GM23338 (cell line): Measurements from ENCODE around the gene CFTR.

ENCODE experiments used
- CREB1 ChIP-seq: fragments of 250-450 bp; sonication (Bioruptor Pico); IDR thresholded peaks from 2 replicates; pipeline ENCODE4 v1.5.0; 2020; ENCODE audit warnings: low read depth, mild to moderate bottlenecking, moderate library complexity
- EZH2 ChIP-seq: fragments of 200-600 bp; sonication (generic); IDR thresholded peaks from one replicate; pipeline ENCODE4 v1.8.0; 2017; ENCODE audit warnings: antibody characterized with exemption, mild to moderate bottlenecking, low read depth; ENCODE audit not compliant: unreplicated experiment
- EZH2phosphoT487 ChIP-seq: fragments of 200-600 bp; sonication (generic); IDR thresholded peaks from one replicate; pipeline ENCODE4 v1.8.1; 2018; ENCODE audit warnings: antibody characterized with exemption; ENCODE audit not compliant: unreplicated experiment
- NANOG ChIP-seq: IDR thresholded peaks from 2 replicates; pipeline ENCODE4 v1.6.1; 2016; ENCODE audit warnings: antibody characterized with exemption, borderline replicate concordance
- POLR2AphosphoS5 ChIP-seq: IDR thresholded peaks from 2 replicates; pipeline ENCODE4 v1.6.1; 2016; ENCODE audit warnings: antibody characterized with exemption, low read depth
- ZNF331 ChIP-seq: fragments of 250-450 bp; sonication (Bioruptor Pico); IDR thresholded peaks from 2 replicates; pipeline ENCODE4 v1.5.0; 2020; ENCODE audit warnings: low read depth, mild to moderate bottlenecking, moderate library complexity
- TF ChIP-seq, protein P1 (sequence below), 2 experiments: fragments of 200-600 bp in 1 of 2; sonication (generic) in 1 of 2; conservative IDR thresholded peaks; 2 replicates each; pipeline versions ENCODE4 v1.5.1 to v1.6.1; 2016 to 2017; ENCODE audit warnings: antibody characterized with exemption in 2 of 2, low read depth in 2 of 2, mild to moderate bottlenecking in 2 of 2, moderate library complexity in 1 of 2
- TF ChIP-seq, protein P2 (sequence below): IDR thresholded peaks from one replicate; pipeline ENCODE4 v1.6.1; 2018; ENCODE audit warnings: antibody characterized with exemption; ENCODE audit not compliant: unreplicated experiment
- TF ChIP-seq, protein P3 (sequence below): IDR thresholded peaks from 2 replicates; pipeline ENCODE4 v1.6.1; 2016; ENCODE audit warnings: antibody characterized with exemption
- TF ChIP-seq, protein P4 (sequence below): fragments of 250-450 bp; sonication (Bioruptor Pico); IDR thresholded peaks from 2 replicates; pipeline ENCODE4 v1.5.0; 2020; ENCODE audit warnings: mild to moderate bottlenecking, moderate library complexity

DNA sequence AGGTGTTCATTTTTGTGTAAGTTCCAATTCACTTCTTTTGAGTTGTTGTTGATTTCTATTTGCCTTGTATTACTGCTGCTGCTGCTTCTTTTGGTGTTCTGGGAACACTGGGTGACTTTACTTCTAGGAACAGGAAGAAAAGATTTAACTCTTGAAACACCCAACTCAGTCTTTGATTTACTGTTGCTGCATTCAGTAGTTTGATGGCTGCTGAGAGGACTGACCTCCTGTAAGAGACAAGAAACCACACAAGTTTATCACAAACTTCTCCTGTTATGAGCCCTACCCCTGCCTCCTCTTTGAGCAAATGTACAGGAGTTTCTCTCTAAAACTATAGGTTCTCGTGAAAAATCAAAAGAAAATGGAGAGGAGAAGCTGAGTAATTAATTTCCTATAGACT, 231.7 kb downstream of the CFTR start:
- TF ChIP-seq, protein P1, sequence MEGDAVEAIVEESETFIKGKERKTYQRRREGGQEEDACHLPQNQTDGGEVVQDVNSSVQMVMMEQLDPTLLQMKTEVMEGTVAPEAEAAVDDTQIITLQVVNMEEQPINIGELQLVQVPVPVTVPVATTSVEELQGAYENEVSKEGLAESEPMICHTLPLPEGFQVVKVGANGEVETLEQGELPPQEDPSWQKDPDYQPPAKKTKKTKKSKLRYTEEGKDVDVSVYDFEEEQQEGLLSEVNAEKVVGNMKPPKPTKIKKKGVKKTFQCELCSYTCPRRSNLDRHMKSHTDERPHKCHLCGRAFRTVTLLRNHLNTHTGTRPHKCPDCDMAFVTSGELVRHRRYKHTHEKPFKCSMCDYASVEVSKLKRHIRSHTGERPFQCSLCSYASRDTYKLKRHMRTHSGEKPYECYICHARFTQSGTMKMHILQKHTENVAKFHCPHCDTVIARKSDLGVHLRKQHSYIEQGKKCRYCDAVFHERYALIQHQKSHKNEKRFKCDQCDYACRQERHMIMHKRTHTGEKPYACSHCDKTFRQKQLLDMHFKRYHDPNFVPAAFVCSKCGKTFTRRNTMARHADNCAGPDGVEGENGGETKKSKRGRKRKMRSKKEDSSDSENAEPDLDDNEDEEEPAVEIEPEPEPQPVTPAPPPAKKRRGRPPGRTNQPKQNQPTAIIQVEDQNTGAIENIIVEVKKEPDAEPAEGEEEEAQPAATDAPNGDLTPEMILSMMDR (conservative IDR thresholded peaks at IDR 0.05; ENCODE audit: low read depth in 2 of 2): no peak
- TF ChIP-seq EZH2phosphoT487: no peak
- TF ChIP-seq POLR2AphosphoS5: no peak
- no peak for TF ChIP-seq EZH2
- TF ChIP-seq, protein P2, sequence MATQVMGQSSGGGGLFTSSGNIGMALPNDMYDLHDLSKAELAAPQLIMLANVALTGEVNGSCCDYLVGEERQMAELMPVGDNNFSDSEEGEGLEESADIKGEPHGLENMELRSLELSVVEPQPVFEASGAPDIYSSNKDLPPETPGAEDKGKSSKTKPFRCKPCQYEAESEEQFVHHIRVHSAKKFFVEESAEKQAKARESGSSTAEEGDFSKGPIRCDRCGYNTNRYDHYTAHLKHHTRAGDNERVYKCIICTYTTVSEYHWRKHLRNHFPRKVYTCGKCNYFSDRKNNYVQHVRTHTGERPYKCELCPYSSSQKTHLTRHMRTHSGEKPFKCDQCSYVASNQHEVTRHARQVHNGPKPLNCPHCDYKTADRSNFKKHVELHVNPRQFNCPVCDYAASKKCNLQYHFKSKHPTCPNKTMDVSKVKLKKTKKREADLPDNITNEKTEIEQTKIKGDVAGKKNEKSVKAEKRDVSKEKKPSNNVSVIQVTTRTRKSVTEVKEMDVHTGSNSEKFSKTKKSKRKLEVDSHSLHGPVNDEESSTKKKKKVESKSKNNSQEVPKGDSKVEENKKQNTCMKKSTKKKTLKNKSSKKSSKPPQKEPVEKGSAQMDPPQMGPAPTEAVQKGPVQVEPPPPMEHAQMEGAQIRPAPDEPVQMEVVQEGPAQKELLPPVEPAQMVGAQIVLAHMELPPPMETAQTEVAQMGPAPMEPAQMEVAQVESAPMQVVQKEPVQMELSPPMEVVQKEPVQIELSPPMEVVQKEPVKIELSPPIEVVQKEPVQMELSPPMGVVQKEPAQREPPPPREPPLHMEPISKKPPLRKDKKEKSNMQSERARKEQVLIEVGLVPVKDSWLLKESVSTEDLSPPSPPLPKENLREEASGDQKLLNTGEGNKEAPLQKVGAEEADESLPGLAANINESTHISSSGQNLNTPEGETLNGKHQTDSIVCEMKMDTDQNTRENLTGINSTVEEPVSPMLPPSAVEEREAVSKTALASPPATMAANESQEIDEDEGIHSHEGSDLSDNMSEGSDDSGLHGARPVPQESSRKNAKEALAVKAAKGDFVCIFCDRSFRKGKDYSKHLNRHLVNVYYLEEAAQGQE: no peak
- no peak for TF ChIP-seq NANOG
- TF ChIP-seq, protein P3, sequence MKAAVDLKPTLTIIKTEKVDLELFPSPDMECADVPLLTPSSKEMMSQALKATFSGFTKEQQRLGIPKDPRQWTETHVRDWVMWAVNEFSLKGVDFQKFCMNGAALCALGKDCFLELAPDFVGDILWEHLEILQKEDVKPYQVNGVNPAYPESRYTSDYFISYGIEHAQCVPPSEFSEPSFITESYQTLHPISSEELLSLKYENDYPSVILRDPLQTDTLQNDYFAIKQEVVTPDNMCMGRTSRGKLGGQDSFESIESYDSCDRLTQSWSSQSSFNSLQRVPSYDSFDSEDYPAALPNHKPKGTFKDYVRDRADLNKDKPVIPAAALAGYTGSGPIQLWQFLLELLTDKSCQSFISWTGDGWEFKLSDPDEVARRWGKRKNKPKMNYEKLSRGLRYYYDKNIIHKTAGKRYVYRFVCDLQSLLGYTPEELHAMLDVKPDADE: no peak
- no peak for TF ChIP-seq ZNF331 (CRISPR knock-in tag)
- no peak for TF ChIP-seq CREB1 (CRISPR knock-in tag)
- TF ChIP-seq, protein P4, sequence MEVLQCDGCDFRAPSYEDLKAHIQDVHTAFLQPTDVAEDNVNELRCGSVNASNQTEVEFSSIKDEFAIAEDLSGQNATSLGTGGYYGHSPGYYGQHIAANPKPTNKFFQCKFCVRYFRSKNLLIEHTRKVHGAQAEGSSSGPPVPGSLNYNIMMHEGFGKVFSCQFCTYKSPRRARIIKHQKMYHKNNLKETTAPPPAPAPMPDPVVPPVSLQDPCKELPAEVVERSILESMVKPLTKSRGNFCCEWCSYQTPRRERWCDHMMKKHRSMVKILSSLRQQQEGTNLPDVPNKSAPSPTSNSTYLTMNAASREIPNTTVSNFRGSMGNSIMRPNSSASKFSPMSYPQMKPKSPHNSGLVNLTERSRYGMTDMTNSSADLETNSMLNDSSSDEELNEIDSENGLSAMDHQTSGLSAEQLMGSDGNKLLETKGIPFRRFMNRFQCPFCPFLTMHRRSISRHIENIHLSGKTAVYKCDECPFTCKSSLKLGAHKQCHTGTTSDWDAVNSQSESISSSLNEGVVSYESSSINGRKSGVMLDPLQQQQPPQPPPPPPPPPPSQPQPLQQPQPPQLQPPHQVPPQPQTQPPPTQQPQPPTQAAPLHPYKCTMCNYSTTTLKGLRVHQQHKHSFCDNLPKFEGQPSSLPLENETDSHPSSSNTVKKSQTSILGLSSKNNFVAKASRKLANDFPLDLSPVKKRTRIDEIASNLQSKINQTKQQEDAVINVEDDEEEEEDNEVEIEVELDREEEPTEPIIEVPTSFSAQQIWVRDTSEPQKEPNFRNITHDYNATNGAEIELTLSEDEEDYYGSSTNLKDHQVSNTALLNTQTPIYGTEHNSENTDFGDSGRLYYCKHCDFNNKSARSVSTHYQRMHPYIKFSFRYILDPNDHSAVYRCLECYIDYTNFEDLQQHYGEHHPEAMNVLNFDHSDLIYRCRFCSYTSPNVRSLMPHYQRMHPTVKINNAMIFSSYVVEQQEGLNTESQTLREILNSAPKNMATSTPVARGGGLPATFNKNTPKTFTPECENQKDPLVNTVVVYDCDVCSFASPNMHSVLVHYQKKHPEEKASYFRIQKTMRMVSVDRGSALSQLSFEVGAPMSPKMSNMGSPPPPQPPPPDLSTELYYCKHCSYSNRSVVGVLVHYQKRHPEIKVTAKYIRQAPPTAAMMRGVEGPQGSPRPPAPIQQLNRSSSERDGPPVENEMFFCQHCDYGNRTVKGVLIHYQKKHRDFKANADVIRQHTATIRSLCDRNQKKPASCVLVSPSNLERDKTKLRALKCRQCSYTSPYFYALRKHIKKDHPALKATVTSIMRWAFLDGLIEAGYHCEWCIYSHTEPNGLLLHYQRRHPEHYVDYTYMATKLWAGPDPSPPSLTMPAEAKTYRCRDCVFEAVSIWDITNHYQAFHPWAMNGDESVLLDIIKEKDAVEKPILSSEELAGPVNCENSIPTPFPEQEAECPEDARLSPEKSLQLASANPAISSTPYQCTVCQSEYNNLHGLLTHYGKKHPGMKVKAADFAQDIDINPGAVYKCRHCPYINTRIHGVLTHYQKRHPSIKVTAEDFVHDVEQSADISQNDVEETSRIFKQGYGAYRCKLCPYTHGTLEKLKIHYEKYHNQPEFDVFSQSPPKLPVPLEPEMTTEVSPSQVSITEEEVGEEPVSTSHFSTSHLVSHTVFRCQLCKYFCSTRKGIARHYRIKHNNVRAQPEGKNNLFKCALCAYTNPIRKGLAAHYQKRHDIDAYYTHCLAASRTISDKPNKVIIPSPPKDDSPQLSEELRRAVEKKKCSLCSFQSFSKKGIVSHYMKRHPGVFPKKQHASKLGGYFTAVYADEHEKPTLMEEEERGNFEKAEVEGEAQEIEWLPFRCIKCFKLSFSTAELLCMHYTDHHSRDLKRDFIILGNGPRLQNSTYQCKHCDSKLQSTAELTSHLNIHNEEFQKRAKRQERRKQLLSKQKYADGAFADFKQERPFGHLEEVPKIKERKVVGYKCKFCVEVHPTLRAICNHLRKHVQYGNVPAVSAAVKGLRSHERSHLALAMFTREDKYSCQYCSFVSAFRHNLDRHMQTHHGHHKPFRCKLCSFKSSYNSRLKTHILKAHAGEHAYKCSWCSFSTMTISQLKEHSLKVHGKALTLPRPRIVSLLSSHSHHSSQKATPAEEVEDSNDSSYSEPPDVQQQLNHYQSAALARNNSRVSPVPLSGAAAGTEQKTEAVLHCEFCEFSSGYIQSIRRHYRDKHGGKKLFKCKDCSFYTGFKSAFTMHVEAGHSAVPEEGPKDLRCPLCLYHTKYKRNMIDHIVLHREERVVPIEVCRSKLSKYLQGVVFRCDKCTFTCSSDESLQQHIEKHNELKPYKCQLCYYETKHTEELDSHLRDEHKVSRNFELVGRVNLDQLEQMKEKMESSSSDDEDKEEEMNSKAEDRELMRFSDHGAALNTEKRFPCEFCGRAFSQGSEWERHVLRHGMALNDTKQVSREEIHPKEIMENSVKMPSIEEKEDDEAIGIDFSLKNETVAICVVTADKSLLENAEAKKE (CRISPR knock-in tag): no peak
